ENCODE measurements around the gene ERGIC1. TPM values are rescaled to one million over a fixed set of nuclear protein-coding genes. Genes with fewer than 3 reads are reported as not detected.

The ERGIC1 gene
- total and polyA plus RNA-seq, 2 of the 13 experiments (the other 11 are each of a cell fraction or from before 2014, with no cell fraction given), result 78.5 to 184 TPM

GRCh38 chr5:172833686-172834414 lies at the start of gene ERGIC1 (continued):
- TF ChIP-seq, protein P1, sequence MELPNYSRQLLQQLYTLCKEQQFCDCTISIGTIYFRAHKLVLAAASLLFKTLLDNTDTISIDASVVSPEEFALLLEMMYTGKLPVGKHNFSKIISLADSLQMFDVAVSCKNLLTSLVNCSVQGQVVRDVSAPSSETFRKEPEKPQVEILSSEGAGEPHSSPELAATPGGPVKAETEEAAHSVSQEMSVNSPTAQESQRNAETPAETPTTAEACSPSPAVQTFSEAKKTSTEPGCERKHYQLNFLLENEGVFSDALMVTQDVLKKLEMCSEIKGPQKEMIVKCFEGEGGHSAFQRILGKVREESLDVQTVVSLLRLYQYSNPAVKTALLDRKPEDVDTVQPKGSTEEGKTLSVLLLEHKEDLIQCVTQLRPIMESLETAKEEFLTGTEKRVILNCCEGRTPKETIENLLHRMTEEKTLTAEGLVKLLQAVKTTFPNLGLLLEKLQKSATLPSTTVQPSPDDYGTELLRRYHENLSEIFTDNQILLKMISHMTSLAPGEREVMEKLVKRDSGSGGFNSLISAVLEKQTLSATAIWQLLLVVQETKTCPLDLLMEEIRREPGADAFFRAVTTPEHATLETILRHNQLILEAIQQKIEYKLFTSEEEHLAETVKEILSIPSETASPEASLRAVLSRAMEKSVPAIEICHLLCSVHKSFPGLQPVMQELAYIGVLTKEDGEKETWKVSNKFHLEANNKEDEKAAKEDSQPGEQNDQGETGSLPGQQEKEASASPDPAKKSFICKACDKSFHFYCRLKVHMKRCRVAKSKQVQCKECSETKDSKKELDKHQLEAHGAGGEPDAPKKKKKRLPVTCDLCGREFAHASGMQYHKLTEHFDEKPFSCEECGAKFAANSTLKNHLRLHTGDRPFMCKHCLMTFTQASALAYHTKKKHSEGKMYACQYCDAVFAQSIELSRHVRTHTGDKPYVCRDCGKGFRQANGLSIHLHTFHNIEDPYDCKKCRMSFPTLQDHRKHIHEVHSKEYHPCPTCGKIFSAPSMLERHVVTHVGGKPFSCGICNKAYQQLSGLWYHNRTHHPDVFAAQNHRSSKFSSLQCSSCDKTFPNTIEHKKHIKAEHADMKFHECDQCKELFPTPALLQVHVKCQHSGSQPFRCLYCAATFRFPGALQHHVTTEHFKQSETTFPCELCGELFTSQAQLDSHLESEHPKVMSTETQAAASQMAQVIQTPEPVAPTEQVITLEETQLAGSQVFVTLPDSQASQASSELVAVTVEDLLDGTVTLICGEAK (IDR thresholded peaks at IDR 0.05), result no peak
- TF ChIP-seq, protein P1 (CRISPR knock-in tag; IDR thresholded peaks at IDR 0.05), result peak; percentile 35; the same call in 1 of the 2 replicates
- no peak for TF ChIP-seq FOXM1 (CRISPR knock-in tag; IDR thresholded peaks at IDR 0.05)
- TF ChIP-seq FIP1L1 (IDR thresholded peaks at IDR 0.05; ENCODE audit: borderline replicate concordance, insufficient read depth, low read depth, low read length), result no peak
- 0 out of 2 replicates have a peak, but pooled peaks have one; percentile 47 for TF ChIP-seq DR1 (CRISPR knock-in tag; IDR thresholded peaks at IDR 0.05)
- TF ChIP-seq ZNF337 (CRISPR knock-in tag; IDR thresholded peaks at IDR 0.05; ENCODE audit: borderline replicate concordance, low read depth), result no peak
- peak; percentile 65; the same call in 1 of the 2 replicates for TF ChIP-seq CREB1 (IDR thresholded peaks at IDR 0.05)
- peak; percentile 84 for TF ChIP-seq CREB1 (CRISPR knock-in tag; IDR thresholded peaks at IDR 0.05)
- no peak; the same call in 1 of the 2 replicates for TF ChIP-seq SOX13 (IDR thresholded peaks at IDR 0.05)
- 0 out of 4 replicates have a peak, but pooled peaks of 1 of the 2 experiments have one; percentile 8 for TF ChIP-seq SOX13 (CRISPR knock-in tag; conservative IDR thresholded peaks at IDR 0.05 in 1 of 2, IDR thresholded peaks at IDR 0.05 in 1 of 2)
- peak; percentile 45 for TF ChIP-seq MYC (CRISPR knock-in tag; IDR thresholded peaks at IDR 0.05; ENCODE audit: borderline replicate concordance)
- no peak for TF ChIP-seq ZNF20 (CRISPR knock-in tag; IDR thresholded peaks at IDR 0.05)
- TF ChIP-seq MIXL1 (CRISPR knock-in tag; IDR thresholded peaks at IDR 0.05), result 0 out of 2 replicates have a peak, but pooled peaks have one; percentile 5
- TF ChIP-seq, protein P2, sequence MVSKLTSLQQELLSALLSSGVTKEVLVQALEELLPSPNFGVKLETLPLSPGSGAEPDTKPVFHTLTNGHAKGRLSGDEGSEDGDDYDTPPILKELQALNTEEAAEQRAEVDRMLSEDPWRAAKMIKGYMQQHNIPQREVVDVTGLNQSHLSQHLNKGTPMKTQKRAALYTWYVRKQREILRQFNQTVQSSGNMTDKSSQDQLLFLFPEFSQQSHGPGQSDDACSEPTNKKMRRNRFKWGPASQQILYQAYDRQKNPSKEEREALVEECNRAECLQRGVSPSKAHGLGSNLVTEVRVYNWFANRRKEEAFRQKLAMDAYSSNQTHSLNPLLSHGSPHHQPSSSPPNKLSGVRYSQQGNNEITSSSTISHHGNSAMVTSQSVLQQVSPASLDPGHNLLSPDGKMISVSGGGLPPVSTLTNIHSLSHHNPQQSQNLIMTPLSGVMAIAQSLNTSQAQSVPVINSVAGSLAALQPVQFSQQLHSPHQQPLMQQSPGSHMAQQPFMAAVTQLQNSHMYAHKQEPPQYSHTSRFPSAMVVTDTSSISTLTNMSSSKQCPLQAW (CRISPR knock-in tag; IDR thresholded peaks at IDR 0.05), result peak; percentile 61; the same call in 1 of the 2 replicates
- TF ChIP-seq ZNF740 (CRISPR knock-in tag; IDR thresholded peaks at IDR 0.05), result peak; percentile 79
- TF ChIP-seq PREB (CRISPR knock-in tag; IDR thresholded peaks at IDR 0.05), result no peak
- peak; percentile 34; the same call in 1 of the 2 replicates for TF ChIP-seq MTA1 (CRISPR knock-in tag; IDR thresholded peaks at IDR 0.05; ENCODE audit: borderline replicate concordance)
